Measurements from ENCODE around the gene RFTN1. TPM values are rescaled to one million over a fixed set of nuclear protein-coding genes. Genes with fewer than 3 reads are reported as not detected.

RFTN1 gene
- total RNA-seq, 1 donor from 2014 or later: 43.2 TPM

GRCh38 chr3:16486201-16486600 is 27.3 kb downstream of the RFTN1 start:
- DNase-seq (ENCODE audit: low read depth): no peak

- no peak for DNase-seq (ENCODE audit: low read depth)
Observed at GRCh38 chr3:16485395-16485992, 28.0 kb downstream of the RFTN1 start.

GRCh38 chr3:16484984-16485383 is 28.5 kb downstream of the RFTN1 start:
- DNase-seq (ENCODE audit: low read depth): no peak

- DNase-seq (ENCODE audit: low read depth): peak; percentile 93
Observed at GRCh38 chr3:16484216-16484615, 29.3 kb downstream of the RFTN1 start.

GRCh38 chr3:16482770-16483531 is 30.5 kb downstream of the RFTN1 start:
- no peak for DNase-seq (ENCODE audit: low read depth)

- DNase-seq (ENCODE audit: low read depth): no peak
Observed at GRCh38 chr3:16482194-16482769, 31.2 kb downstream of the RFTN1 start.

GRCh38 chr3:16481546-16481897 is 32.0 kb downstream of the RFTN1 start:
- DNase-seq (ENCODE audit: low read depth): no peak

- DNase-seq (ENCODE audit: low read depth): peak; percentile 88
Observed at GRCh38 chr3:16480861-16481545, 32.5 kb downstream of the RFTN1 start.

- DNase-seq (ENCODE audit: low read depth): peak; percentile 87
Observed at GRCh38 chr3:16478516-16478915, 35.0 kb downstream of the RFTN1 start.

GRCh38 chr3:16477521-16477920 is 36.0 kb downstream of the RFTN1 start:
- no peak for DNase-seq (ENCODE audit: low read depth)

GRCh38 chr3:16477056-16477455 is 36.4 kb downstream of the RFTN1 start:
- DNase-seq (ENCODE audit: low read depth): peak; percentile 50

- DNase-seq (ENCODE audit: low read depth): peak; percentile 88
Observed at GRCh38 chr3:16476636-16477035, 36.9 kb downstream of the RFTN1 start.

- no peak for DNase-seq (ENCODE audit: low read depth)
Observed at GRCh38 chr3:16475766-16476165, 37.7 kb downstream of the RFTN1 start.

GRCh38 chr3:16474920-16475319 is 38.6 kb downstream of the RFTN1 start:
- no peak for DNase-seq (ENCODE audit: low read depth)

- DNase-seq (ENCODE audit: low read depth): peak; percentile 76
Observed at GRCh38 chr3:16474216-16474615, 39.3 kb downstream of the RFTN1 start.

GRCh38 chr3:16472593-16472992 is 40.9 kb downstream of the RFTN1 start:
- no peak for DNase-seq (ENCODE audit: low read depth)

GRCh38 chr3:16471897-16472296 is 41.6 kb downstream of the RFTN1 start:
- DNase-seq (ENCODE audit: low read depth): no peak

- no peak for DNase-seq (ENCODE audit: low read depth)
Observed at GRCh38 chr3:16470590-16470989, 42.9 kb downstream of the RFTN1 start.

GRCh38 chr3:16468336-16469098 is 45.0 kb downstream of the RFTN1 start:
- no peak for DNase-seq (ENCODE audit: low read depth)

GRCh38 chr3:16468002-16468335 is 45.5 kb downstream of the RFTN1 start:
- DNase-seq (ENCODE audit: low read depth): no peak

GRCh38 chr3:16467393-16467792 is 46.1 kb downstream of the RFTN1 start:
- DNase-seq (ENCODE audit: low read depth): no peak

GRCh38 chr3:16466822-16467221 is 46.7 kb downstream of the RFTN1 start:
- no peak for DNase-seq (ENCODE audit: low read depth)

Data from renal cortical epithelial cell (primary cell).